ENCODE measurements around the gene PTTG1. TPM values are rescaled to one million over a fixed set of nuclear protein-coding genes. Genes with fewer than 3 reads are reported as not detected.
A peak's percentile ranks its signal among the peaks of the same experiment; 100 is the strongest.

Gene PTTG1
- total RNA-seq, 2 experiments from 2014 or later, result 15.1 to 17.6 TPM

DNA sequence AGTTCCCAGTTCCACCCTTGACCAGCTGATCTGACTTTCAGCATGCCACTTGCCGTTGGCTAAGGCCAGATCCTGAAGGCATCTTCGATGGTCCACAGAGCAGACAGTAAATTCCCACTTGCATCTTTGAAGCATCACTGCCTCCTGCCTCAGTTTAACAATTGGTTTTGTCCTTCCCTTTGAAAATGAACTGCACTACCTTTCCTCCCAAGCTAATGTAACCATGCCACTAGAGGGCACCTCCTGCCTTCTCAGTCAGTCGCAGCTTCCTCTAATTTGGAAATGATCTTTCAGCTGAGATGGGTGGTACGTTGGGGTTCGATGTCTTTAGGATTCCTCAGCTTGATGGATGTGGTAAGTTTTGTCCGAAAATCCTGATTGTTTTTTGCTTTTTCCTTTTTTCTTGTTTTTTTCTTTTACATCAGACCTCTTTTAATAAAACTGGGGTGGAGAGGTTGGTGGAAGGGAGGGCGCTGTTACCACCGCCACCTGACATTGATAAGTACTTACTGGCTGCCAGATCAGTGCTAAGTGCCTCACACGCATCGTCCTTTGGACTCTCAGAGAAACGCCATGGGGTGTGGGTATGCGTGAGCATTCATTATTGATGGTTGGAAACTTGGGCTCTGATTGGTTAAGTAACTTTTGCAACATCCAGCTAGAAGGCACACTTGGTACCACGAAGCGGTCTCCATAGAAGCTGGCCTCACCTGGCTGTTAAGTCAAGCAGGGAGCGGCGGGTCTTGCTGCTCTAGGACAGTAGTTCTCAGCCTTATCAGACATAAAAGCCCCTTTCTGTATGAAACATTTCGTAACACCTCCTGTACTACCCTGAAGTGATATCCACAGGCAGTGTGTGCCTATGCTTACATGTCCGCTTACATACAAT lies 16.9 kb downstream of the PTTG1 start:
- Mint-ChIP-seq H3K9me3 (no peaks in the 10 kb centered on the region), H3K27ac (peak overlapping the region; percentile 58), H3K4me3 (peak overlapping the region; percentile 85), H3K27me3 (peaks cover 3% of the 10 kb centered on the region), H3K4me1 (ENCODE audit: low read depth) (peaks cover 4% of the 10 kb centered on the region), H3K36me3 (ENCODE audit: low read depth) (no peaks in the 10 kb centered on the region)
- ChIA-PET POLR2A (interaction anchor here (0.9 to 3.4 kb wide), 9 partner anchors 10 to 68 kb away, joined by 3 to 32 read pairs (median 7); partner anchors contain the start of genes PTTG1 and SLU7), CTCF (interaction anchor here (0.5 to 3.4 kb wide), 31 partner anchors 10 to 1282 kb away, joined by 3 to 114 read pairs (median 4); partner anchors contain the start of genes PTTG1, SLU7 and TTC1)
- TF ChIP-seq, protein P1, sequence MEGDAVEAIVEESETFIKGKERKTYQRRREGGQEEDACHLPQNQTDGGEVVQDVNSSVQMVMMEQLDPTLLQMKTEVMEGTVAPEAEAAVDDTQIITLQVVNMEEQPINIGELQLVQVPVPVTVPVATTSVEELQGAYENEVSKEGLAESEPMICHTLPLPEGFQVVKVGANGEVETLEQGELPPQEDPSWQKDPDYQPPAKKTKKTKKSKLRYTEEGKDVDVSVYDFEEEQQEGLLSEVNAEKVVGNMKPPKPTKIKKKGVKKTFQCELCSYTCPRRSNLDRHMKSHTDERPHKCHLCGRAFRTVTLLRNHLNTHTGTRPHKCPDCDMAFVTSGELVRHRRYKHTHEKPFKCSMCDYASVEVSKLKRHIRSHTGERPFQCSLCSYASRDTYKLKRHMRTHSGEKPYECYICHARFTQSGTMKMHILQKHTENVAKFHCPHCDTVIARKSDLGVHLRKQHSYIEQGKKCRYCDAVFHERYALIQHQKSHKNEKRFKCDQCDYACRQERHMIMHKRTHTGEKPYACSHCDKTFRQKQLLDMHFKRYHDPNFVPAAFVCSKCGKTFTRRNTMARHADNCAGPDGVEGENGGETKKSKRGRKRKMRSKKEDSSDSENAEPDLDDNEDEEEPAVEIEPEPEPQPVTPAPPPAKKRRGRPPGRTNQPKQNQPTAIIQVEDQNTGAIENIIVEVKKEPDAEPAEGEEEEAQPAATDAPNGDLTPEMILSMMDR (IDR thresholded peaks at IDR 0.05), result peak; percentile 76
- Histone ChIP-seq H3K27ac (ENCODE audit: low read depth in 1 of 2, low read length in 2 of 2) (peak overlapping the region in 1 of 2 donors; percentile 37), H3K36me3 (ENCODE audit: insufficient read depth, low read length) (no peaks in the 10 kb centered on the region), H3K27me3 (ENCODE audit: control insufficient read depth in 1 of 2, insufficient read depth in 2 of 2, low read length in 2 of 2) (no peaks in the 10 kb centered on the region), H3K4me3 (ENCODE audit: low read length) (peak overlapping the region; percentile 61), H3K4me1 (ENCODE audit: insufficient read depth, low read length) (peaks cover 22% of the 10 kb centered on the region), H3K9me3 (ENCODE audit: control insufficient read depth in 1 of 2, insufficient read depth in 1 of 2, low read length in 2 of 2) (no peaks in the 10 kb centered on the region)
- intact Hi-C loops (cut with DNase I, micrococcal nuclease), result loop anchor here (1.0 to 5.0 kb wide), 3 partner anchors 30 to 349 kb away; no protein-coding TSS in a partner anchor
- ATAC-seq (ENCODE audit: poor library complexity) (peak; percentile 67), DNase-seq (peak; percentile 23 to 84 (median 43))

GRCh38 chr5:160439205-160439600 lies 17.5 kb downstream of the PTTG1 start:
- Mint-ChIP-seq H3K36me3 (ENCODE audit: low read depth) (no peaks in the 10 kb centered on the region), H3K4me1 (ENCODE audit: low read depth) (peaks cover 4% of the 10 kb centered on the region), H3K9me3 (no peaks in the 10 kb centered on the region), H3K27ac (peak overlapping the region; percentile 58), H3K27me3 (peaks cover 3% of the 10 kb centered on the region), H3K4me3 (peak overlapping the region; percentile 85)
- Histone ChIP-seq H3K9me3 (ENCODE audit: control insufficient read depth in 1 of 2, insufficient read depth in 1 of 2, low read length in 2 of 2) (no peaks in the 10 kb centered on the region), H3K4me3 (ENCODE audit: low read length) (peak overlapping the region; percentile 61), H3K36me3 (ENCODE audit: insufficient read depth, low read length) (no peaks in the 10 kb centered on the region), H3K27me3 (ENCODE audit: control insufficient read depth in 1 of 2, insufficient read depth in 2 of 2, low read length in 2 of 2) (no peaks in the 10 kb centered on the region), H3K4me1 (ENCODE audit: insufficient read depth, low read length) (peaks cover 18% of the 10 kb centered on the region), H3K27ac (ENCODE audit: low read depth in 1 of 2, low read length in 2 of 2) (peak overlapping the region in 1 of 2 donors; percentile 37)
- peak; percentile 75 to 94 (median 88) for DNase-seq
- TF ChIP-seq, protein P1 (IDR thresholded peaks at IDR 0.05), result peak; percentile 81
- intact Hi-C loops (cut with DNase I, micrococcal nuclease), result loop anchor here (2.0 to 5.0 kb wide), 2 partner anchors 30 to 348 kb away; no protein-coding TSS in a partner anchor
- ATAC-seq (ENCODE audit: poor library complexity), result peak; percentile 84
- ChIA-PET POLR2A (interaction anchor here (0.5 to 3.4 kb wide), 9 partner anchors 10 to 1162 kb away, joined by 3 to 32 read pairs (median 7); partner anchors contain the start of genes PTTG1 and SLU7), CTCF (interaction anchor here (0.6 to 3.4 kb wide), 24 partner anchors 9 to 1282 kb away, joined by 3 to 114 read pairs (median 4); partner anchors contain the start of genes PTTG1, SLU7 and TTC1)

DNA sequence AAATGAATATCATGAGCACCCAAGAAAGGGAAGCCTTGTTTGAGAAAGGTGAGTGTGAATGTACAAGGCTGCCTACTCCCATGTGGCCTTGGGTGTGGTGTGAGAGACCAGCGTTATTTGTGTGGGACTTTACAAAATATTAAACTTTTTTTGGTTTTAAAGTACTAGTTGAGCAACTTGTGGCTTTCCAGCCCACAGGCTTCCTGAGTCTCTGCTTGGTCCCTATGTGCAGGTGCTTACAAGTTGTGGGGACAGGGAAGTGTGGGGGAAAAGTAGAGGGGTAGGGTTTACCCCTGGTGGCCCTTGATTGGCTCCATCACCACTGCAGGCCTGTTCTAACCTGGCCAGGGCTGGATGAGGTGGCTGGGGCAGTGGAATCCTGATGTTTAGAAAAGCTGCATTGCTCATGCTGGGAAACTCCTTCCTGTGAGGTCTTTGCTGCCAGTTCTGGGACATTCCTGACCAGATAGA lies 19.7 kb downstream of the PTTG1 start:
- H3K4me3 Mint-ChIP-seq, result no peak overlapping the region
- no peak overlapping the region for H3K27ac Mint-ChIP-seq
- no peaks in the 10 kb centered on the region for H3K27me3 ChIP-seq (ENCODE audit: control insufficient read depth in 1 of 2, insufficient read depth in 2 of 2, low read length in 2 of 2)
- no peaks in the 10 kb centered on the region for H3K36me3 Mint-ChIP-seq (ENCODE audit: low read depth)
- intact Hi-C loops (cut with DNase I, micrococcal nuclease), result loop anchor here in 1 of 2 experiments (2.0 kb wide), 1 partner anchor 65 kb away; no protein-coding TSS in a partner anchor
- ChIA-PET CTCF (no interaction called here), POLR2A (no interaction called here)
- H3K27ac ChIP-seq (ENCODE audit: low read depth in 1 of 2, low read length in 2 of 2), result no peak overlapping the region
- no peaks in the 10 kb centered on the region for H3K36me3 ChIP-seq (ENCODE audit: insufficient read depth, low read length)
- TF ChIP-seq, protein P1 (IDR thresholded peaks at IDR 0.05), result no peak
- DNase-seq, result no peak
- H3K4me1 ChIP-seq (ENCODE audit: insufficient read depth, low read length), result peaks cover 18% of the 10 kb centered on the region
- no peak for ATAC-seq (ENCODE audit: poor library complexity)
- no peaks in the 10 kb centered on the region for H3K27me3 Mint-ChIP-seq
- no peaks in the 10 kb centered on the region for H3K9me3 Mint-ChIP-seq
- H3K4me1 Mint-ChIP-seq (ENCODE audit: low read depth), result peaks cover 4% of the 10 kb centered on the region
- H3K4me3 ChIP-seq (ENCODE audit: low read length), result no peak overlapping the region
- H3K9me3 ChIP-seq (ENCODE audit: control insufficient read depth in 1 of 2, insufficient read depth in 1 of 2, low read length in 2 of 2), result no peaks in the 10 kb centered on the region

Data from CD4-positive, alpha-beta T cell (primary cell).